Activated T-helper 2 cell treated with anti-CD3 and anti-CD28 coated beads, Interferon-gamma antibody, Interleukin-2, Interleukin-4, amounts not matched to agents 10 μg/mL and 5 μg/mL and 100 μg/mL, durations not matched to agents 14 hours and 24 hours and 36 hours (primary cell): ENCODE data around the gene FGD6. TPM values are rescaled to one million over a fixed set of nuclear protein-coding genes. Genes with fewer than 3 reads are reported as not detected.
A peak's percentile ranks its signal among the peaks of the same experiment; 100 is the strongest.
"Not testable (repeated sequence)": the region's sequence is repeated elsewhere in the genome, so short reads cannot be mapped to it uniquely, and the experiment has no call there.

Experiments used
- DNase-seq: peaks from one replicate; pipeline ENCODE4 v3.0.0; 2021; ENCODE audit warnings: low spot score
- H3K27ac Mint-ChIP-seq: one replicate; pipeline ENCODE4 v1.8.0; 2021; ENCODE audit warnings: mixed read lengths
- H3K27me3 Mint-ChIP-seq: one replicate; pipeline ENCODE4 v1.8.0; 2021; ENCODE audit warnings: low read depth, mixed read lengths
- H3K36me3 Mint-ChIP-seq: one replicate; pipeline ENCODE4 v1.8.0; 2021; ENCODE audit warnings: low read depth, mixed read lengths
- H3K4me1 Mint-ChIP-seq: one replicate; pipeline ENCODE4 v1.8.0; 2021; ENCODE audit warnings: low read depth, mixed read lengths
- H3K4me3 Mint-ChIP-seq: one replicate; pipeline ENCODE4 v1.8.0; 2021; ENCODE audit warnings: low read depth, mild to moderate bottlenecking, moderate library complexity, mixed read lengths
- H3K9me3 Mint-ChIP-seq: one replicate; pipeline ENCODE4 v1.8.0; 2021; ENCODE audit warnings: mixed read lengths
- intact Hi-C: fragments of 100-400 bp; cut with micrococcal nuclease; formaldehyde crosslinking; loops from one replicate; pipeline ENCODE4 v1.15.1; 2023
- total RNA-seq: library from RNA; stranded (reverse); gene quantifications from 2 replicates; pipeline ENCODE4 v1.2.3, GENCODE V29; 2022

Gene FGD6
- total RNA-seq, 1 donor from 2014 or later, result 1.1 TPM

DNA sequence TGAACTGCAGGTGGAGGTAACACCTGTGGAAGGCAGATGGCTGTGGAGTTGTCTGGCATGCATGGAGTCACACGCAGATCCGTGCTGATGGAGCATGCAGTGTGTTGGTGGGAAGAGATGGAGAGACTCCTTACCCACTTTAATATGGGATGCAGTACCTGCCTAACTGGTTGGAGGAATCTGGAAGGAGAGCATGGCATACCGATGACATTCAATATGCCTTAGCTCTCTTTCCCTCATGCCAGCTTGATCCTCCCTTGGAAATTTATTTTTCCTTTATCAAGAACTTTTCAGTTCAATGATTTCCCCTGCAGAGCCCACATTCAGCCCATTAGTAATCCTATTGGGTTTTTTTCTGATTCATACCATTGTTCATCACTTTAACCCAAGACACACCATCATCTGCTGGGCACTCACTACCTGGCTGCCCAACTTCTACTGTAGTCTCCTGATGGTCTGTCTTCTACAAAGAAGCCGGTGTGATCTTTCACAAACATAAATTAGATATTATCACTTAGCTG, 117.9 kb downstream of the FGD6 start:
- H3K36me3 Mint-ChIP-seq, result no peaks in the 10 kb centered on the region

DNA sequence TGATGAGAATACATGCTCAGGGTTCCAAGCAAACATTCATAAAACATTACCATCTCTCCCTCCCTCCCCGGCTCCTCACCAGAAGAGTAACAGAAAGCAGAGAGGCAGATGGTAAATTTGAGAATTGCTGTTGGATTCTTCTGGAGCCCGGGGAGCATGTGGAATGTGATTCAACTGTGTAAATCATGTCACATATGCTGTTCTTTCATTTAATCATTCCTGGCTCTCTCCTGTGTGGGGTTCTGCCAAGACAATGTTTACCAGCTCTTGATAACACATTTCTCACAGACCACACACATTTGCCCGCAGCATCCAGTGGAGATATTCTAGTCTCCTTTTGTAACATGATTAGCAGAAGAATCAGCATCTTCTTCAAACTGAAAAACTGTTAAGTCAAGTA, 120.4 kb downstream of the FGD6 start:
- Mint-ChIP-seq H3K27ac (no peak overlapping the region), H3K36me3 (no peaks in the 10 kb centered on the region), H3K4me1 (no peaks in the 10 kb centered on the region), H3K27me3 (peaks cover 7% of the 10 kb centered on the region), H3K4me3 (no peak overlapping the region), H3K9me3 (no peaks in the 10 kb centered on the region)
- intact Hi-C loops, result no loop called here
- DNase-seq, result no peak

More for the DNA sequence above, 117.9 kb downstream of the FGD6 start:
- no peak overlapping the region for H3K27ac Mint-ChIP-seq
- H3K4me1 Mint-ChIP-seq, result peaks cover 8% of the 10 kb centered on the region
- no peak for DNase-seq
- H3K9me3 Mint-ChIP-seq, result no peaks in the 10 kb centered on the region
- peaks cover 6% of the 10 kb centered on the region for H3K27me3 Mint-ChIP-seq
- intact Hi-C loops, result no loop called here
- no peak overlapping the region for H3K4me3 Mint-ChIP-seq

DNA sequence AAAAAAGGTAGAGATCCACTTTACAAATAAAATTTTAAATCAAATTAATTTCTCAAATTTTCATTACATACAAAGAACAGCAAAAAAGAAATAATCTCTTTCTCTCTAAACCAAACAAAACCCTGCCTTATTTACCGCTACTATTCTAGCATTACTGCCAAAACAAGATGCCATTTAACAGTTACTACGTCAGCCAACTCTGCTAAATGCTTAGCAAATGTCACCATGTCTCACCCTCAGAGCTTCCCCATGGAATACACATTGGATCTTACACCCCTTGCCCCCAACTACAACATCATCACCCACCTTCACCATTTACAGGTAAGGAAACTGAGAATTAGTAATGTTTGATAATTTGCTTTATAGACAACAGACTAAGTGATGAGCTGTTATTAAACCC, 120.9 kb downstream of the FGD6 start:
- Mint-ChIP-seq H3K27me3 (peaks cover 7% of the 10 kb centered on the region), H3K4me1 (no peaks in the 10 kb centered on the region), H3K4me3 (no peak overlapping the region), H3K27ac (no peak overlapping the region), H3K9me3 (no peaks in the 10 kb centered on the region), H3K36me3 (no peaks in the 10 kb centered on the region)
- intact Hi-C loops, result no loop called here
- DNase-seq, result no peak

DNA sequence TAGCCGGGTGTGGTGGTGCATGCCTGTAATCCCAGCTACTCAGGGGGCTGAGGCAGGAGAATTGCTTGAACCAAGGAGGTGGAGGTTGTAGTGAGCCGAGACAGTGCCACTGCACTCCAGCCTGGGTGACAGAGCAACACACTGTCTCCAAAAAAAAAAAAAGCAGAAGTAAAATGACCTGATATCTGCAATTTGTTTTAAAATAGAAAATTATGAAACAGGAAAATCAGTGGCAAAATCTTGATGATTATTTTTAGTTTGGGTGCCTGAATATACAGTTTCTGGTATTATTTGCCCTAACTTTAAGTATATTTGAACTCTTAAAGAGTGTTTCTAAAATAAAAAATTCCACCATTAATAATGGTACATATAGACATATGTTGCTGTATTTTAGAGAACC, 121.4 kb downstream of the FGD6 start:
- H3K27ac Mint-ChIP-seq, intact Hi-C loops, H3K4me1 Mint-ChIP-seq, H3K36me3 Mint-ChIP-seq, H3K4me3 Mint-ChIP-seq, H3K27me3 Mint-ChIP-seq, H3K9me3 Mint-ChIP-seq, DNase-seq: not testable (repeated sequence)

DNA sequence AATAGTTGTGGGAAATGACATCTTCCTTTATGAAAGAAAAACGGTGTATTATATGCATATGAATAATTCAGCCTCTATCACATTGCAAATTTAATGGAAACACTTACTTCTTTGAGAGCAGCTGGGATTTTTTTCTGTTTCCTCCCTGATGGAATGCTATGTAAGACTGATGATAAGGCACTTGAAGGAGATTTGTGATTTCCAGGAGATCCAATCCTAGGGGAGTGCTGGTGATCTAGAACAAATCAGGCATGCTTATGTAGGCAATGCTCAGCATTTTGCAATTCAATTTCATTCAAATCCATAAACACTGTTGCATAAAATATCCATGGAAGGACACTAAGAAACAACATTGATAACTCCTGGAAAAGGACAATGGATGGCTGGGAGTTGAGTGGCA, 127.8 kb downstream of the FGD6 start:
- no peaks in the 10 kb centered on the region for H3K9me3 Mint-ChIP-seq
- intact Hi-C loops, result no loop called here
- H3K4me1 Mint-ChIP-seq, result no peaks in the 10 kb centered on the region
- no peak overlapping the region for H3K27ac Mint-ChIP-seq
- no peak overlapping the region for H3K4me3 Mint-ChIP-seq
- DNase-seq, result no peak
- H3K36me3 Mint-ChIP-seq, result no peaks in the 10 kb centered on the region
- peaks cover 21% of the 10 kb centered on the region for H3K27me3 Mint-ChIP-seq

DNA sequence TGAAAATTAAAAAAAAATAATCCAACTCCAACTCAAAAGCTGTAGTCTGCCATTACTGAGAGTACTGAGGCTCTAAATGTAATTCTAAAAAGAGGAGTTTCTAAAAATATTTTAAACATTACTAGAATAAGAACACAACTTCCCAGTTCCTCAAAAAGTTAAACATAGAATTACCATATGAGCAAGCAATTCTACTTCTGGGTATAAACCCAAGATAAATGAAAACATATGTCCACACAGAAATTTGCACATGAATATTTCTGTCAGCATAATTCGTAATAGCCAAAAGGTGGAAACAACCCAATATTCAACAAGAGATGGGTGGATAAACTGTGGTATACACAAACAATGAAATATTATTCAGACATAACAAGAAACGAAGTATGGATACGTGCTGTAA, 128.9 kb downstream of the FGD6 start:
- DNase-seq, result no peak
- H3K36me3 Mint-ChIP-seq, result no peaks in the 10 kb centered on the region
- no peak overlapping the region for H3K4me3 Mint-ChIP-seq
- intact Hi-C loops, result no loop called here
- H3K27me3 Mint-ChIP-seq, result peaks cover 26% of the 10 kb centered on the region
- no peak overlapping the region for H3K27ac Mint-ChIP-seq
- H3K4me1 Mint-ChIP-seq, result no peaks in the 10 kb centered on the region
- no peaks in the 10 kb centered on the region for H3K9me3 Mint-ChIP-seq

DNA sequence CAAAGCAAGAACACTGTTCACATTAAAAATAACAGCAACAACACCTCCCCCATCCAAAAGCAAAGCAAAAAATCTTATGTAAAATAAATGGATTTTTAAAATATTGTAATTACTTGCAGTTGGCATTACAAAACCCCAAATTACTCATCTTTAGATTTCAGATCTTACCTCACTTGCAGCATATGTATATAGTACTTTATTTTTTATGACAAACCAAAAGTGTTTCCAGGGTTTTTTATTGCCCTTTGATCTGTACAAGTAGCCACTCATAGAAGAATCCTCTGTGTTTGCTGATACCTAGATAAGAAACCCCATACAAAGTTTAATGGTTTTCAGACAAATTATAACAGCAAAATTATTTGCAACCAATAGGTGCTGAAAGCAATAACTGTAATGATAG, 131.7 kb downstream of the FGD6 start:
- Mint-ChIP-seq H3K4me1 (no peaks in the 10 kb centered on the region), H3K27me3 (peaks cover 26% of the 10 kb centered on the region), H3K4me3 (no peak overlapping the region), H3K27ac (no peak overlapping the region), H3K9me3 (no peaks in the 10 kb centered on the region), H3K36me3 (no peaks in the 10 kb centered on the region)
- intact Hi-C loops, result no loop called here
- no peak for DNase-seq

DNA sequence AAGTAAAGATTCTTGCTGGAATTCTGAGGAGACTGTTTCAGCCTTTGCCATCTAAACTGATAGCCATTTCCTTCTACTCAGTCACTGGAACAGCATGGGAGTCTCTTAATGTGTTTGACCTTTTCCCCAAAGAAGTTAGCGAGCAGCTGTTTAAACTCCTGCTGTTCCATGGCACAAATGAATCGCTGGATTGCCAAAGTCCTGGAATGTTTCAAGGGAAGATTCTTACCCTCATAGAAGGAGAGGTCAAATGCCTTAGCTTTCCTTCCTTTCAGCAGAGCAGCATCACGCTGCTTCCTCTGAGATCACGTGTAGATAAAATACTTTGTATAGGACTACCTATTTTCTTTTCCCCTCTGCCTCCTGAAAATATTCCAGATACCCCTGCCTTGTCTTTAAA, 133.3 kb downstream of the FGD6 start:
- H3K9me3 Mint-ChIP-seq, result no peaks in the 10 kb centered on the region
- H3K4me1 Mint-ChIP-seq, result no peaks in the 10 kb centered on the region
- peaks cover 15% of the 10 kb centered on the region for H3K27me3 Mint-ChIP-seq
- H3K36me3 Mint-ChIP-seq, result no peaks in the 10 kb centered on the region
- H3K27ac Mint-ChIP-seq, result no peak overlapping the region
- no peak overlapping the region for H3K4me3 Mint-ChIP-seq
- no peak for DNase-seq
- intact Hi-C loops, result no loop called here

DNA sequence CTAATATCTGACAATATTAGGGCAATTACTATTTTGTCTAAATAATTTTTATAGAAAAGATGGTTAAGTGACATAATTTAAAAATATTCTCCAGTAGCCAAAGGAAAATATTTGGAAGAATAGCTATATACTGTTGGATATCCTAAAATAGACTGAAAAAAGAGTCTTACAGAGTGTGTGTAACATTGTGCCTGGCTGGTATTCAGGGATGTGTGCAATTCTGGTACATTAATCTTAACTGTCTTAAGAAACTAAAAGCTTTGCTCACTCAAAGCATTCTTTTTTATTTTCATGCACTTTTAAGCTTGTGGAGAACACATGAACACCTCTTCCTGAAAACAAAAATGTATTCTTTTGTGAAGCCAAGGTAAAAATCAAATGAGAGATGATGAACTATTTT, 133.8 kb downstream of the FGD6 start:
- Mint-ChIP-seq H3K4me1 (no peaks in the 10 kb centered on the region), H3K27me3 (peaks cover 11% of the 10 kb centered on the region), H3K27ac (no peak overlapping the region), H3K4me3 (no peak overlapping the region), H3K9me3 (no peaks in the 10 kb centered on the region), H3K36me3 (no peaks in the 10 kb centered on the region)
- intact Hi-C loops, result no loop called here
- DNase-seq, result no peak

DNA sequence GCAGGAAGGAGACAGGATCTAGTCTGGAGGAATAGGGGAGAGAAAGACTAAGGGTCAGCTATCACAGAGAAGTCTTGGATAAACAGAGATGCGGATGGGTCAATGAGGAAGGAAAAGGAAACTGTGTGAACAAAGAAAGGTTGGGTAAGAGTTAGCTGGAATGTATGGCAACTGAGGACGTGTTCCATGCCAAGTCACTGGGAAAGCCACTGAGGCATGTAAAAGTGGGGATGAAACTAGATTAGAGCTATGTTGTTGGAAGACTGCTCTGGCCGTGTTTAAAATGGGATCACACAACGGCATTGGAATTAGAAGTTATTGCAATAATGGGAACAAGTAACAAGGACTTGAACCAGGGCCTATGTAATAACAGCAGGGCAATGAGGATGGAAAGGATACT, 139.9 kb downstream of the FGD6 start:
- H3K27ac Mint-ChIP-seq, result no peak overlapping the region
- intact Hi-C loops, result loop anchor here (10.0 kb wide), 1 partner anchor 203 kb away; no protein-coding TSS in a partner anchor
- no peak overlapping the region for H3K4me3 Mint-ChIP-seq
- H3K4me1 Mint-ChIP-seq, result peaks cover 6% of the 10 kb centered on the region
- no peaks in the 10 kb centered on the region for H3K9me3 Mint-ChIP-seq
- H3K27me3 Mint-ChIP-seq, result peaks cover 6% of the 10 kb centered on the region
- DNase-seq, result no peak
- peaks cover 4% of the 10 kb centered on the region for H3K36me3 Mint-ChIP-seq

DNA sequence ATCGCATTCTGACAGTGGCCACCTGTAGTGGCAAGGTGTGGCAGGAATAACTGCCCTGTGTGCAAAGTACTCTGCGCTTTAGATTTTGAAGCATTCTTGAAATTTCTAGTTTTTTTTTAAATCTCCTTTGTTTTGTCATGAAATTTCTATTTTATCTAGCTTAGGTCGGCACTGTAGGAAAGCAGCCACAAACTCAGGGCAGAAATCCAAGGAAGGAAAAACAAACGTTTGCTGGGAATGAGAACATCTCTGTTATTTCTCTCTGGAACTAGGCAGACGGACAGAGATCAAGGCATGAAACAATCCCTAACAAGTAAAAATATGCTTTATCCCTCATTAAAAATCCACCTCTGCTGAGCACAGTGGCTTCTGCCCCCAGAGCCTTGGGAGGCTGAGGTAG, 142.5 kb downstream of the FGD6 start:
- no peak overlapping the region for H3K4me3 Mint-ChIP-seq
- no peak overlapping the region for H3K27ac Mint-ChIP-seq
- no peaks in the 10 kb centered on the region for H3K9me3 Mint-ChIP-seq
- DNase-seq, result no peak
- intact Hi-C loops, result loop anchor here (10.0 kb wide), 1 partner anchor 200 kb away; no protein-coding TSS in a partner anchor
- H3K36me3 Mint-ChIP-seq, result peaks cover 4% of the 10 kb centered on the region
- peaks cover 9% of the 10 kb centered on the region for H3K4me1 Mint-ChIP-seq
- peaks cover 6% of the 10 kb centered on the region for H3K27me3 Mint-ChIP-seq

DNA sequence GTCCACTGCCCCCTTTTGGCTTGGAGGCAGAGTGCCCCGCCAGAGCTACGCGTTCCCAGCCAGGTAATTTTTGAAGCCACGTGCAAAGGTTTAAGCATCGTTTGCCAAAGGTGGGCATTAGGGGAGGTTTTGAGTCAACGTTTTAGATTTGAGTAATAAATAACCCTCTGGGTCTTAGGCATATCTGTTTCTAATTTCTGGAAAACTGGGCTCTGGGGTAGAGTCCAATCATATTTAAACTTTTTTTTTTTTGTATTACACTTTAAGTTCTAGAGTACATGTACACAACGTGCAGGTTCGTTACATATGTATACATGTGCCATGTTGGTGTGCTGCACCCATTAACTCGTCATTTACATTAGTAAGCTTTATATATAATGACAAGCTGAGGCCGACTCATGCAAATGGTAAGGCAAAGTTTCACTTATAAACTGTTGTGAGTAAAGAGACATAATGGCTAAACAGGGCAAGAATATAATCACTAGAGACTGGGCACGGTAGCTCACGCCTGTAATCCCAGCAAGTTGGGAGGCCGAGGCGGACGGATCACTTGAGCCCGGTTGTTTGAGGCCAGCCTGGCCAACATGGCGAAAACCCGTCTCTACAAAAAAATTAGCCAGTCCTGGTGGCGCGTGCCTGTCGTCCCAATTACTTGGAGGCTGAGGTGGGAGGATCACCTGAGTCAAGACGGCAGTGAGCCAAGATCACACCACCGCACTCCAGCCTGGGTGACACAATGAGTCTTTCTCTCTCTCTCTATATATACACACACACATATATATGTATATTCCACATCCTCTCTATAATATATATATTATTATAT, 143.4 kb downstream of the FGD6 start:
- intact Hi-C loops, result loop anchor here (1.0 to 10.0 kb wide), 5 partner anchors 29 to 401 kb away; partner anchors contain the start of genes FGD6, METAP2, NDUFA12 and VEZT

DNA sequence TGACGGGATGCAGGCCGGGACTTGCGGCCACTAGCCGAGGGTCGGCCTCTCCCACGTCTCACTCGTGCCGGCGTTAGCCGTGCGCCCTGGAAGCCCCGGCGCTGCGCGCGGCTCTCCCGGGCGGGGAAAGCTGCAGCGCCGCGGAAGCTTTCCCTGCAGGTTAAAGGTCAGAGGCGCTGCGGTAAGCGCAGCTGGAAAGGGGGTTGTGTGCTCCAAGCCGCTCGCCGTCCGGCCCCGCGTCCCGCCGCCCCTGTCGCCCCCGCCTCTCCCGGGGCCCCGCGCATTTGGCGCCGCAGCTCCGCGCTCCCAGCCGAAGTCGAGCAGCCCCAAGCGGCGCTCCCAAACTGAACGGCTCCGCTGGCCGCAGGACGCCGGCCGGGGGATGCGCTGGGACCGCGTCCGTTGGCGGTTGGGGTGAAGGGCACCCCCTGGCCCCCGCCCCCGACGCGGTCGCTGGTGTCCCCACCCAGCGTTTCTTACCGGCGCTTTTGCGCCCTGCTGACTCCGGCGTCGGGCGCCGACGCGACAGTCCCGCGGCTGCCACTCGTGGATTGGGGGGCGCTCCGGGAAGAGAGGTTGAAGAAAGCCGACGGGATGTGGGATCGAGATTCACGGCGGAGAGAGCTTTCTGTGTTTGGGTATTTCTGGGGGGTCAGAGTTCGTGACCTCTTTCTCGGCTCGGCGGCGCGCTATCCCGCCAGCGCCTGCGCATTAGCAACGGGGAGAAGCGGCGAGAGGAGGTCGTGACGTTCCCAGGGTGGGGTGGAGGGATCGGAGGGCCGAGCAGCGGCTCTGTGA, 144.2 kb downstream of the FGD6 start, which contains the start of gene NR2C1:
TSS of gene NR2C1 (minus strand) at position 719 of the 798 bp plus-strand sequence. CDS start 6,234 bp downstream, outside the sequence.
- Mint-ChIP-seq H3K27ac (peak within 1 kb of the TSS; percentile 85), H3K4me3 (peak within 1 kb of the TSS; percentile 91), H3K4me1 (peaks cover 13% of the 10 kb centered on the region), H3K36me3 (peaks cover 5% of the 10 kb centered on the region), H3K9me3 (no peaks in the 10 kb centered on the region), H3K27me3 (peaks cover 5% of the 10 kb centered on the region)
- peak; percentile 90 for DNase-seq
- intact Hi-C loops, result loop anchor here (1.0 to 10.0 kb wide), 5 partner anchors 30 to 402 kb away; partner anchors contain the start of genes FGD6, METAP2, NDUFA12 and VEZT

More for the DNA sequence above, 143.4 kb downstream of the FGD6 start:
- peaks cover 12% of the 10 kb centered on the region for H3K4me1 Mint-ChIP-seq
- H3K36me3 Mint-ChIP-seq, result peaks cover 4% of the 10 kb centered on the region
- no peaks in the 10 kb centered on the region for H3K9me3 Mint-ChIP-seq
- H3K27ac Mint-ChIP-seq, result peak overlapping the region; percentile 85
- DNase-seq, result no peak
- H3K27me3 Mint-ChIP-seq, result peaks cover 6% of the 10 kb centered on the region
- peak overlapping the region; percentile 91 for H3K4me3 Mint-ChIP-seq
